HG02623 (cell line): ENCODE measurements around the gene NNMT.
A peak's percentile ranks its signal among the peaks of the same experiment; 100 is the strongest.
"Not testable (repeated sequence)": the region's sequence is repeated elsewhere in the genome, so short reads cannot be mapped to it uniquely, and the experiment has no call there.

Source experiments
- ATAC-seq: cut with Tn5 transposase; IDR thresholded peaks from one replicate; pipeline ENCODE4 v1.9.1; 2021; ENCODE audit warnings: moderate library complexity; ENCODE audit not compliant: unreplicated experiment

The NNMT gene

DNA sequence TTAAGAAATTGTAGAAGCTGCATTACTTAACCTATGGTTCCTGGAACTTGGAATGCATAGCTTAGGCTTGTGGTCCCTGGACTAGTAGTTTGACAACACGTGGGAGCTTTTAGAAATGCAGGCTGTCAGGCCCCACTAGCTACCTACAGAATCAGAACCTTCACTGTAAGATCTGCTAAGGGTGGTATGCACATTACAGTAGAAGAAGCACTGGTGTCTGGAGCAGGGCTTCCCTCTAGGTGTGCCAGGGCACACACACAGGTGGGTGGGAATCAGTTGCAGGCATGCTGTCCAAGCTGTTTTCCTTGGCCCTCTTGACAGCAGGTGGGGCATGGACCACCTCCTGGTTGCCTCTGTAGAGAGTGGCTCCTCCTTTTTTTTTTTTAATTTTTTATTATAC is 8.8 kb downstream of the NNMT start:
- ATAC-seq, result no peak

DNA sequence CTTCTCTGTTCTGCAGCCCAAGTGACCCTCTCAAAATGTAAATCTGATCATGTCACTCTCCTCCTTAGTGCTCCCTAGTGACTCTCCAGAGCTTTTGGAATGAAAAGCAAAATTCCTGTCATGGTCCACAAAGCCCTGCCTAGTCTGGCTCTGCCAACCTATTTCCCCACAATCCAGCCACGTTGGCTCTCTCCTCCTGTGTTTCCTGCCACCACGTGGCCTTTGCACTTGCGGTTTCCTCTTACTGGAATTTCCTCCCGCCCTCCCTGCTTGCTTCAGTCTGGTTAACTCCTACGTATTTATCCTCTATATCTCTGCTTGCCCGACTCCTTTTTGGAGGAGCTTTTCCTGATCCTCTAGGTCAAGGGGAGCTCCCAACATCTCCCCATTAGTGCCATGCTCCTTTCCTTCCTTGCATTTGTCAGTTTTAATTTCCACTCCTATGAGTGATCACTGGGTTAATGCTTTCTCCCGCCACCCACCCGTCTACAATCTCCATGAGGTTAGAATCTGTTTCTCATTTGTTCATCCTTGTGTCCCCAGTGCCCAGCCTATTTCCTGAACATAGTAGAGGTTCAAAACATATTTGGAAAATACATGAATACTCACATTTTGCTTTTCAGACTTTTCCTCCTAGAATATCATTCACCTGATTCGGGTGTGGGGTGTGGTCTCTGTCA is 11.5 kb downstream of the NNMT start:
- ATAC-seq, result no peak

DNA sequence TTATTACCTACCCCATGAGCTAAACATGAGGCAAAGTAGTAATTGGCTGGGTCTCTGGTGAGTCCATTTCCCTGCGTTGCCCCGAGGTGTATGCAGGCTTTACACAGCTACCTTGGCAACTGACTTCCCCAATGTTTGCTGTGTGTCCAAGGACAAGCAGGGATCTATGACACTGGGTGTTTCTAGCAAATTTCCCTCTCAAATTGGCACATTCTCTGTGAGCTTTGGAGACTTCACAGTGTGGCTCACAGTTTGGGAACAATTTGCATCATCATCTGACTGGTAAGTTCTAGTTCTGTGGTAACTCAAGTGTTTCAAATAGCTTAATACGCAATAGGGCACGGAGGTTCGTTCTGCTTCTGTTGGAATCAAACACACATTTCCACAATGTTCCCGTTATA is 12.5 kb downstream of the NNMT start:
- ATAC-seq, result no peak

DNA sequence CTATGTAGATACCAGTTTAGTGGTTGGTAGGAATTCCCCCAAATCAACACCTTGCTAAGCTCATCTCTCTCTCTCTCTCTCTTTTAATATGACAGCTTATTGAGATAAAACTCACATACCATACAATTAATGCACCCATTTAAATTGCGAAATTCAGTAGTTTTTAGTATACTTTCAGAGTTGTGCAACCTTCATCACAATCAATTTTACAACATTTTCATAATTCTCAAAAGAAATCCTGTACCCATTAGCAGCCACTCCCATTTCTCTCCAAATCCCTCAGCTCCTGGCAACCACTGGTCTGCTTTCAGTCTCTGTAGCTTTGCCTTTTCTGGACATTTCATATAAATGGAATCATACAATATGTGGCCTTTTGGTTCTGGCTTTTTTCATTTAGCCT is 13.3 kb downstream of the NNMT start:
- no peak for ATAC-seq

DNA sequence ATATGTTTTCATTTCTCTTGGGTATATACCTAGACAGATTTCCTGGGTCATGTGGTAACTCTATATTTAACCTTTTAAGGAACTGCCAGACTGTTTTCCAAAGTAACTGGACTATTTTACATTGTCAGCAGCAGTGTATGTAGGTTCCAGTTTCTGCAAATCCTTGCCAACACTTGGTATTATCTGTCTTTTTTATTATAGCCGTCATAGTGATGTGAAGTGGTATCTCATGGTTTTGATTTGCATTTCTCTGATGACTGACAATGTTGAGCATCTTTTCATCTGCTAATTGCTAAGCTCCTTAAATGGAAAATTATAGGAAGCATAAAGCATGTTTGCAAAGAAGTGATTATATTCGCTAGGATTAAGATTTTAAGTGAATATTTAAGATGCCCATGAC is 13.9 kb downstream of the NNMT start:
- no peak for ATAC-seq

DNA sequence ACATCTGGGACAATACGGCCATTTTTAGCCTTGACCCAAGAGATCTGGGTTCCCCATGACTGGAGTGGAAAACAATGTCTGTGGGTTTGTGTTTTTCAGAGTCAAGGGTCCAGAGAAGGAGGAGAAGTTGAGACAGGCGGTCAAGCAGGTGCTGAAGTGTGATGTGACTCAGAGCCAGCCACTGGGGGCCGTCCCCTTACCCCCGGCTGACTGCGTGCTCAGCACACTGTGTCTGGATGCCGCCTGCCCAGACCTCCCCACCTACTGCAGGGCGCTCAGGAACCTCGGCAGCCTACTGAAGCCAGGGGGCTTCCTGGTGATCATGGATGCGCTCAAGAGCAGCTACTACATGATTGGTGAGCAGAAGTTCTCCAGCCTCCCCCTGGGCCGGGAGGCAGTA is 15.7 kb downstream of the NNMT start:
- no peak for ATAC-seq

DNA sequence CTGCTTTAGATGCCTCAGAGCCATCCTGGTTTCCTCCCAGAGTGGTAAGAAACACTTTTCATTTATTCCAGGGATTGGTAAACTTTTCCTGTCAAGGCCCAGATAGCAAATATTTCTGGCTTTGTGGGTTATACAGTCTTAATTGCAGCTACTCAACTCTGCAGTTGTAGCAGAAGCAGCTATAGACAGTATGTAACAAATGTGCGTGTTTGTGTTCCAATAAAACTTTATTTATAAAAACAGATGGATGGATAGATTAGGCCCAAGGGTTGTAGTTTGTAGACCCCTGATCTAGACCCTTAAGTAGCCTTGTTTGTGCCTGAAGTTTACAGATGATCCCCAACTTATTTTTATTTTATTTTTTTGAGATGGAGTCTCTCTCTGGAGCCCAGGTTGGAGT is 17.9 kb downstream of the NNMT start:
- no peak for ATAC-seq

DNA sequence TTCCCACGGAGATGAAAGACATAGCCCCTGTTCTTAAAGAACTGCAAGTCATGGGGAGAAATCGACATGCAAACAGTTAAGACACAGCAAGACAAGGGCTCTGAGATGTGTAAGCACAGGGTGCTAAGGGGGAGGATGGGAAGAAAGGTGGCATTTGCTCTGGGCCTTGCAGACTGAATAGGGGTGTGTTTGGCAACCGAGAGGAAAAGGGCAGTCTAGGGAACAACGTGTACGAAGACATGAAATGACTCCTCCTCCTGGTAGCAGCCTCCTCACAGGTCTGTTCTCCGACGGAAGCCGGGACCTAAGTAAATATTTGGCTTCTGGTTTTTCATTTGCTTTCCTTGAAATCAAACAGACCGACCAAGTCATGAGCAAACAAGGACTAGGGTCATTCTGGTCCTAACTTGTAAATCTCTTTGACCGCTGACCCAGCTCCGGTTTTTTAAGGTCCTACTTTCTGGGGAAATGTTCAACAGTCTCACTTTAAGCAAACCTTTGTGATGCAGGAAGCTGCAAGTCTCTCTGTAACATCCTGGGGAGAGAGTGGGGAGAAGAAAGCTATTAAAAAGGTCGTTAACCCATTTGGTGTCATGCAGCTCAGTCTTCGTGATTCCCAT is 19.7 kb downstream of the NNMT start:
- ATAC-seq, result no peak

DNA sequence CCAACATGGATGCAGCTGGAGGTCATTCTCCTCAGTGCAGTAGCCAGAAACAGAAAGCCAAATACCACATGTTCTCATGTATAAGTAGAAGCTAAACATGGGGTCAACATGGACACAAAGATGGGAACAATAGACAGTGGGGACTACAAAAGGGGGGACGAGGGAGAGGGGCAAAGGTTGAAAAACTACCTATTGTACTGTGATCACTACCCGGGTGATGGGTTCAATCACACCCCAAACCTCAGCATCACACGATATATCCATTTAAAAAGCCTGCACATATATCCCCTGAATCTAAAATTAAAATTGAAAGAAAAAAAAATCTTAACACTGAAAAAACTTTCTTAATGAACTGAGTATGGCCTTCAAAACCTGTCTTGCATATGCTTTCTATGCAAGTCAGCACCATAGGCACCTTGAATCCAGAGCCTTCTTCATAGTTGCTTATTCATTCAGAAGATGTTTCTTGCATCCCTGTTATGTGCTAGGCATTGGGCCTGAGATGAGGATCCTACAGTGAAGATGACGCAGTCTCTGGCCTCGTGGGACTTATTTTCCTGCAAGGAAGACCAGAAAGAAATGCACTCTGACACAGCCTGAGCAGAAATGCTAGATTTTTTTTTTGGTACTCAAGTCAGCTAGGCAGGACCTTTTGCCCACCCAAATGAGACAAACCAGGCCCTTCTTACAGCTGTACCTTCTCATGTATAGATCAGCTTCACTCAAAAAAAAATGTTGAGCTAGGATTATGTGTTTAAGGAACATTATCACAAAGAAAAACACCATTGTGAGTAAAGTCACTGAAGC is 21.0 kb downstream of the NNMT start:
- no peak for ATAC-seq

DNA sequence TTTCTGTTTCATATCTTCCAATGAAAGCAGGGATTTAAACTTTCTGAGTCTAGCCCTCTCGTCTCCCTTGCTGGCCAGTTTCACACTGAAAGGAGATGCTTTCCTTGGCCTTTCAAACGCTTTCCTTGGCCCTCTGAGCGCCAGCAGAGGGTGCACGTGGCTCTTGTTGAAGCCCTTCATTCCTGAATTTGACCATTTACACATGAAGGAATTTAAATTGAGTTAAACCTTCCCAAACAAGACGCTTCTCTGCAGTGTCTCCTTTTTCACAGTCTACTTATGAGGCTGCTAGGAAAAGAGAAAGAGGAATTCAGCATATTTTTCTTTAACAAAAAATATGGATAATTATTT is 21.6 kb downstream of the NNMT start:
- ATAC-seq, result no peak

DNA sequence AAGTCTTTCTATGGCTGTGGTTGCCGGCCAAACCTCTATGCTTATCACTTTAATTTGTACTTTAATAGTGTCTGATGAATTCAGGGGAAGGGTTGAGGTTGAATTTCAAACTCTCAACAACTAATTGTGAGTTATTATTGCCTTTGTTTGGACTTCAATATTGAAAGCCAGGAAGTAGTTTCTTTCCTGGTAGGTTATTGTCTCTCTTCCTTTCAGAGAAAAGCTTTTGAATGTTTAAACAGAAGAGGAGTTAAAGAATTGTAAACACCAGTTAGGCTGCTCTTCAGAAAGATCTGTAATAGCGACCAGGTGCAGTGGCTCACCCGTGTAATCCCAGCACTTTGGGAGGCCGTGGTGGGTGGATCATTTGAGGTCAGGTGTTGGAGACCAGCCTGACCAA is 22.2 kb downstream of the NNMT start:
- no peak for ATAC-seq

DNA sequence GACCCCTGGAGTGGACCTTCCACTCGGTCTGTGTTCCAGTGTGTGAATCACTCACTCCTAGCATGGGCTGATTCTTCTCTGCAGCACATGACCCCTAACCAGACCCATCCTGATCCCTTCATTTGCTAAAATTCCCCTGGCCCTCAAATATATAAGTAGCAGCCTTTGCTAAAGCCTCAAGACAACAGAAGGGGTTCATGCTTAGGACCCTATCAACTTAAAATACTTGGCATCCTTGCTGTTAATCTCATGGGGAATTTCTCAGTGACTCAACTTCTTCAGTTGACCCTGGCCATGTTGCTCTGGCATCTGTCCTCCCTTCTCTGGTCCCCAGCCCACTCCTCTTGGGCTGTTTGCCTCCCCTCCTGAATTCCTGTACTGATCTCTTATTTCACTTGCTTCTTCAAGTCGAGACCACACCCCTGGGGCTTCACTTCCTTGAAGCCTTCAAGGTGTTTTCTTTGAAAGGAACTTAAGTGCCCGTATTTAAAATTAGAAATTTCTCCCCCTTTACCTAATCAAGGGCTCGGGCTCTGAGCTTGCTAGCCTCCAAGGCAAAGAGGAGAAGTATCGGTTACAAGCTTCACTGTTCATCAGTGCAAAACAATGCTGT is 23.6 kb downstream of the NNMT start:
- ATAC-seq, result no peak

DNA sequence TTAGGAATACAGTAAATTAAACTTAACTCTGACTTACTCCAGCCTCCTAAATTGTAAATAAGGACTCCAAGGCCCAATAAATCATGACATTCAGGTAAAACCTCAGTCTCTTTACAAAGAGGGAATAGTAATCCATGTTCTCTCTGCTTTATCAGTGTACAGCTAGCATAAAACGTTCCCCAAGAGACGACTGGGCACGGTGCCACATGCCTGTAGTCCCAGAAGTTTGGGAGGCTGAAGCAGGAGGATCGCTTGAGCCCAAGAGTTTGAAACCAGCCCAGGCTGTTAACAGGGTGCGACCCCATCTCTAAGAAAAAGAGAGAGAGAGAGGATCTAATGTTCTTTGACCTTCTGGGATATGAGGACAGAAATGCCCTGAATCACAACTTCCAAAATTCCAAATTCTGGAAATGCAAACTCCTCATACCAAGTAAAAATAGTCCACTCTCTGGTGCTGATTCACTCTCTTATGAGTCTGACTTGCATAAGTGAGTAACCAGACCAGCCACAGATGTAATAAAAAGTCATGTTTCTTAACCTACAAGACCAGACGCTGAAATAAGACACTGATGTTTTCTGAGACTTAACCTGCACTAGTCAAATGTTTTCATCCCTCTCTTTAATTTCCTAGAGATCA is 25.5 kb downstream of the NNMT start:
- no peak for ATAC-seq

DNA sequence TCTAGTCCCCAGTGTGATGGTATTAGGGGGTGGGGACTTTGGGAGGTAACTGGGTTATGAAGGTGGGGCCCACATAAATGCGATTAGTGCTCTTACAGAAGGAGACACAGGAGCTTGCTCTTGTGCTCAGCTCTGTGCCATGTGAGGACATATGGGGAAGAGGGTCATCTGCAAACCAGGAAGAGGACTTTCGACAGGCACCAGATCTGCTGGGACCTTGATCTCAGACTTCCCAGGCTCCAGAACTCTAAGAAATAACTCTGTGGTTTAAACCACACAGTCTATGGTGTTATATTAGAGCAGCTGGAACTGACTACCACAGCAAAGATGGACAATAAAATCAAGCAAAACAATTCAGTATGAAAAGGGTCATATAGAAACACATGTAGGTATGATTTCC is 26.7 kb downstream of the NNMT start:
- no peak for ATAC-seq

DNA sequence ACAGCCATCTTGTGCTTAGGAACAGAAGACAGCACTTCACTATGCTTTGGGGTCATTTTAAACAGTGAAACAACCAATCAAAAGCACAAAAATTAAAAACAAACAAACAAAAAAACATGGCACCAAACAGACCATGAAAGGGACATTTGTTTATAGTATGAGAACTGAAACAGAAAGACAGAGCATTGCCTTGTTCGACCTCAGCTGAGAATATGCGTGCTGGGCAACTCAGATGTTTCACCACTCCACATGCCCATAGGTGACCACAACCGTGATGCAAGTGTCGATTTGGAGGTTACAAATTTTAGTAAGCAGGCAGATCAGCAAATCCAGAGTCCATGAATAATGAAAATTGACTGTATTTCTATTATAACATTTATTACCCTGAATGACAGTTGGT is 30.0 kb downstream of the NNMT start:
- no peak for ATAC-seq

DNA sequence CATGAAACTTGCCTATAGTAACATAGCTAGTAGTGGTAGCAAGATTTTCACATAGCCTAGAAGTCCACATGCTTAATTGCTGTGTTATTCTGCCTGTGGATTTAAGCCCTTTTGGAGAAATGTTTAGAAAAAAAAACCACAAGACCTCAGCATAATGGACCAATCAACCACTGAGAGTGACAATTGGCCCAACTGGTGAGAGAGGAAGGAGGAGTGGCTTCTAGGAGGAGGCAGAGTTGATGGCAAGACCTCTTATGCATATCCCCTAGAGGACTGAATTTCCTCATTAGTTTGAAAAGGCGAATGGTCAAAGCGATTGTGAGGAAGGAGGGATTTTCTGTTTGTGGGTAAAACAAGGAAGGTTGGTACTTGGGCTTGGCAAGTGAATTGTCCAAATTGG is 30.6 kb downstream of the NNMT start:
- no peak for ATAC-seq

DNA sequence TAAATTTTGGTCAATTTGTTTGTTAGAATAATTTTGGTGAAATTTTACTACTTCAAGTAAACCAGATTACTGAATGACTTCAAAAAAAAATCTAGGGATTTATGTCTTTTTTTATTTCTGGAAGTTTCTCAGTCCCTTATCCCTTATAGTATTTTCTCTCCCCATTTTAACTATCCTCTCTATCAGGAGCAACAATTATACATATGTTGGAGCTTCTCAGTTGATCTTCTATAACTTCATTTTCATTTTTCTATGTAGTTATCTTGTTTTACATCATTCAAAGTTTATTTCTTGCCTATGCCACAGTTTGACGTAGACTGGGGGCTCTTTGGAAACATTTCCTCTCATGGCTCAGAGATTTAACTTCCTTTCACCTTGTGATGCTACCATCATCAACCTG is 34.2 kb downstream of the NNMT start:
- no peak for ATAC-seq

DNA sequence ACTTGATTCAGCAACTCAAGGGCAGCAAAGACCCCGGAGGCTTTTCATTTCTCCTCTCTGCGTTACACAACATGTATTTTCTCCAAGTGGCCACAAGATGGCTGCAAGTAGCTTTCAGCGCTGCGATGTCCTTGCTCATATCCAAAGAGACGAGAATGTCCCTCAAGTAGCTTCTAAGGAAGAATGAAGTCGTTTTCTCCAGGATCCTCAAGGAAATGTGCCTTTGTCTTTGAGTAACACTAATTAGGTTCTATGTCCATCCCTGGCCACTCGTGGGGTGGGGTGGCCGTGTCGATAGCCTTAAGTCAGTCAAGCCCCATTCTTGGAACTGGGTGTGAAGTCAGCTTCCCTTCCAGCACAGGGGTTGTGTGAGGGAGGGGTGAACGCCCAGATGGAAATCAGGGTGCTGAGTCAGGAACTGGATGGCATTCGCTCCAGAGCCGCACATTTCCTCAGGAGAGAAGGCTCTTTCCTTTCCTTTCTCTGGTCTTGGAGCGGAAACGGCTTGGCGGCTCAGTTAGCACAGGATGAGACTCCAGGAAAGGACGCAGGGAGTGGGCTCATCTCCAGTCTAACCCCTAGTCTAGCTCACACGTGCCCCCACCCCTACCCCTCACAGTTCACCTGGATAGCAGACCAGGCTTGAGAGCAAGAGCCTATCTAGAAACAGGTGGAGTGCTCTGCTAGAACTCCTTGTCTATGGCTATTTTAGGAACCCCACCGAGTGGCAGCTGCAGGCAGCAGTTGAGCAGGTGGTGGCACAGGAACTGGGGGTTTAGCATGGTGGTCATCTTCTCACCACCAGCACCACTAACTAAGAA is 44.3 kb downstream of the NNMT start:
- peak; percentile 66 for ATAC-seq

DNA sequence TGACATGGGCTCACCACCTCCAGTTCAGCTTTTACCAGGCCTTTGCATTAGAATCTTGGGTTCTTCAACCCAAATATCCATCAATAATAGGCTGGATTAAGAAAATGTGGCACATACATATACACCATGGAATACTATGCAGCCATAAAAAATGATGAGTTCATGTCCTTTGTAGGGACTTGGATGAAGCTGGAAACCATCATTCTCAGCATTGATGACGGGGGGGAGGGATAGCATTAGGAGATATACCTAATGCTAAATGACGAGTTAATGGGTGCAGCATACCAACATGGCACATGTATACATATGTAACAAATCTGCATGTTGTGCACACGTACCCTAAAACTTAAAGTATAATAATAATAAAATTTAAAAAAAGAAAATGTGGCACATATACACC is 45.5 kb downstream of the NNMT start:
- ATAC-seq, result not testable (repeated sequence)

DNA sequence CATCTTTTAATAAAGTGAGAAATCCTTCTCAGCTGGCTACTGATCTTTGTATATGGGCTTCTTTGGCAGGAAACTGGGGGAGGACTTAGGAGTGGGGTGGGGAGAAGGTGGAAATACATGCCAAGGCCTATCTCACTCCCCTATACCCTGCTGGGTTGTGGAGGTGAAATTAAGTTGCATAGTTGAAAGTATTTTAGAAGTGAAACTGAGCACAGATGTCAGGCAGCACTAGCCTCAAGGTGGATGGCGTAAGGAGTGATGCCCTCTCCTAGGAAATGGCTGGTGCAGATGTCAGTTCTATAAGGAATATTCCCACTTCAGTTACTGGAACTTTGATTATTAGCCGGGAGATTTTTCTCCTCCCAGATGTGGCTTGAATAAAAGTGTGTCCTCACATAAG is 46.3 kb downstream of the NNMT start:
- ATAC-seq, result no peak

DNA sequence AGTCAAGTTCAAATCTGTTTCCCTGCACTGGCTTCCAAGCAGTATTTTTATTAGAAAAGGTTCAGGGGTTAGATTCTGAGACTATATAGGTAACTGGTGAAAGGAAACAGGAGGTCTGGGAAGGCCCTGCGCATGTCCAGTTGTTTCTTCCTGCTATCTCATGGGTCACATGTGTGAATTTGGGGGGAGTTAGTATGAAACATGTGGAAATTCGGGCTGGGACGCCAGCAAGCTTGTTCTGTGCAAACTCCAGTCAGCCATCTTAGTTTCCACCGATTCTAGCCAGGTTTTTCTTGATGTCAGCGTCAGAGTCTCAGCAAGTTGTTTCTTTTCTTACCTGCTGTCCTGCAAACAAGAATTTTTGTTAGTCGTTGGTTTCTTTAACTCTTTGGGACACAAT is 46.8 kb downstream of the NNMT start:
- ATAC-seq, result no peak
